Panc1 (cell line): ENCODE data around the gene FIS1. TPM values are rescaled to one million over a fixed set of nuclear protein-coding genes. Genes with fewer than 3 reads are reported as not detected.
A peak's percentile ranks its signal among the peaks of the same experiment; 100 is the strongest.

Experiments used
- ATAC-seq: fragments of 200-7000 bp; cut with Tn5 transposase; 2 replicates; pipeline ENCODE4 v1.9.1; 2020; ENCODE audit warnings: mild to moderate bottlenecking, moderate library complexity
- BruUV-seq: library from RNA; stranded (reverse); fragments of 400-500 nt; replicated peaks from 2 replicates; lab custom pipeline; 2021; lab: Mats Ljungman, UMichigan
- CTCF ChIA-PET: fragments of 300-600 bp; sonication (Branson Sonifier 250); formaldehyde crosslinking; loops from one replicate; lab custom pipeline; 2022; ENCODE audit warnings: antibody characterized with exemption; lab: Charles Lee
- POLR2A ChIA-PET: fragments of 300-600 bp; sonication (Branson Sonifier 250); formaldehyde crosslinking; loops from one replicate; lab custom pipeline; 2022; ENCODE audit warnings: antibody characterized with exemption; lab: Charles Lee
- DNase-seq: peaks from one replicate; pipeline ENCODE4 v3.0.0-alpha.2; 2010; ENCODE audit warnings: low read depth, low spot score
- H3K27ac ChIP-seq: 2 replicates; pipeline ENCODE4 v1.5.1; 2011; ENCODE audit warnings: mild to moderate bottlenecking, low read length, inconsistent platforms
- H3K27me3 ChIP-seq: fragments of 200-500 bp; sonication (Bioruptor generic); 2 replicates; pipeline ENCODE4 v1.6.0; 2014; ENCODE audit warnings: low read length, inconsistent platforms; ENCODE audit not compliant: control insufficient read depth, insufficient read depth
- H3K36me3 ChIP-seq: fragments of 200-500 bp; sonication (Bioruptor generic); 2 replicates; pipeline ENCODE4 v1.5.1; 2014; ENCODE audit warnings: inconsistent platforms, mild to moderate bottlenecking, low read length, moderate library complexity; ENCODE audit not compliant: control insufficient read depth, insufficient read depth
- H3K4me1 ChIP-seq: 2 replicates; pipeline ENCODE4 v1.5.1; 2011; ENCODE audit warnings: inconsistent platforms, mild to moderate bottlenecking, low read length, moderate library complexity; ENCODE audit not compliant: control insufficient read depth, insufficient read depth
- H3K4me3 ChIP-seq, 2 experiments: 2 replicates each; pipeline ENCODE4 v1.5.1; 2011 to 2012; ENCODE audit warnings: low read depth in 2 of 2, low read length in 2 of 2, mild to moderate bottlenecking in 2 of 2, inconsistent platforms in 1 of 2, moderate library complexity in 1 of 2
- H3K9me3 ChIP-seq: fragments of 200-500 bp; sonication (Bioruptor generic); 2 replicates; pipeline ENCODE4 v1.5.1; 2014; ENCODE audit warnings: low read depth, mild to moderate bottlenecking, inconsistent platforms, low read length, moderate library complexity; ENCODE audit not compliant: control insufficient read depth, insufficient read depth
- POLR2AphosphoS5 ChIP-seq: IDR thresholded peaks from 2 replicates; pipeline ENCODE4 v1.6.1; 2012; ENCODE audit warnings: mild to moderate bottlenecking, low read depth, low read length, moderate library complexity
- SIN3A ChIP-seq: IDR thresholded peaks from 2 replicates; pipeline ENCODE4 v1.6.1; 2012; ENCODE audit warnings: low read depth, mild to moderate bottlenecking, low read length, moderate library complexity, borderline replicate concordance; ENCODE audit not compliant: insufficient read depth
- TCF7L2 ChIP-seq: IDR thresholded peaks from 2 replicates; pipeline ENCODE4 v1.6.1; 2011; ENCODE audit warnings: mild to moderate bottlenecking, low read depth, low read length, inconsistent platforms
- in situ Hi-C: cut with HindIII; loops from 2 replicates; pipeline ENCODE4 v1.10.0; 2016; ENCODE audit warnings: low sequenced_read_pairs, low pct_unique_long_range_greater_than_20kb
- intact Hi-C: fragments of 100-400 bp; cut with micrococcal nuclease; formaldehyde crosslinking; loops from one replicate; pipeline ENCODE4 v1.10.0; 2022; ENCODE audit not compliant: unreplicated experiment
- total RNA-seq: library from RNA; stranded (reverse); gene quantifications from one replicate; pipeline ENCODE4 v1.2.1, GENCODE V29; 2021; ENCODE audit not compliant: unreplicated experiment
- TF ChIP-seq, protein P1 (sequence below): fragments of 450-650 bp; IDR thresholded peaks from 2 replicates; pipeline ENCODE4 v1.5.1; 2017; ENCODE audit warnings: mild to moderate bottlenecking
- TF ChIP-seq, protein P2 (sequence below), 2 experiments: IDR thresholded peaks; 2 replicates each; pipeline ENCODE4 v1.6.1; 2011 to 2012; ENCODE audit warnings: low read depth in 2 of 2, control low read depth in 1 of 2, low read length in 1 of 2, mild to moderate bottlenecking in 1 of 2, moderate library complexity in 1 of 2; ENCODE audit not compliant: insufficient read depth in 1 of 2

The FIS1 gene
- total RNA-seq, 1 experiment from 2014 or later: 110 TPM

DNA sequence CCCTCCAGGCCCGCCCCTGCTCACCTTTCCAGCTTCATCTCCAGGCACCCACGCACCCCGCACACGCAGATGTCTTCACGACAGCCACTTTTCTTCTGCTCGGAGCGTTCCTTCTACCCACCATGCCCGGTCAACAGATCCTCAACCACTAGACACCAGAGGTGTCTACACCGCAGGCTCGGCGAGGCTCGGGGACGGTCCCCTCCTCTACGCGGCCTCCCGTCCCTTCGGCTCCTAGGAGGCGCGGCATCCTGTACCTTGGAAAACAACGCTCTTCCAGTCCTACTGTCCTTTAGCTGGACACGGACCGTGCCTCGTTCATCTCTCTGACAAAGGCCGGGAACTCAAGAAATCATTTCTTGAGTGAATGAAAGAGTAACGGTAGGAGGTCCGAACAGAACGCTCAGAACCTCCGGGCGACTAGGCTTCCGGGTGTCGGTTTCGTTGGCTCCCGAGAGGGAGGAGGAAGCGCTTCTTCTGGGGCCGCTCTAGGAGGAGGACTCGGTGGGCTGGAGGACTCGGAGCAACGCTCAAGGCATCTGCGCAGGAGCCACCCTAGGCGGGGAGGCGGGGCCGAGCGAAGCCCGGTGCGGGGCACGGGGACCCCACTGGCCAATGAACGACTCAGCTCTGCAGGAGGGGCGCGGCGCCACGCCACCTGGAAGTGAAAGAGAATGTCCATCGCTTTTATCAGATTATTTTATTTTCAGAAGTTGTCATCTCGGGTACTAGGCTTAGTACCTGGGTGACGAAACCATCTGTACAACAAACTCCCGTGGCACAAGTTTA is 7.2 kb upstream of the FIS1 start:
- BruUV-seq: TSS peak; percentile 86
- peaks cover 5% of the 10 kb centered on the region for H3K4me1 ChIP-seq
- H3K4me3 ChIP-seq: peak overlapping the region; percentile 57 to 85
- ChIA-PET CTCF (interaction anchor here (0.7 to 0.9 kb wide), 4 partner anchors 26 to 859 kb away, joined by 3 to 4 read pairs (median 3); no protein-coding TSS in a partner anchor), POLR2A (interaction anchor here (1.0 kb wide), 1 partner anchor 13 kb away, joined by 4 read pairs; no protein-coding TSS in a partner anchor)
- TF ChIP-seq, protein P1, sequence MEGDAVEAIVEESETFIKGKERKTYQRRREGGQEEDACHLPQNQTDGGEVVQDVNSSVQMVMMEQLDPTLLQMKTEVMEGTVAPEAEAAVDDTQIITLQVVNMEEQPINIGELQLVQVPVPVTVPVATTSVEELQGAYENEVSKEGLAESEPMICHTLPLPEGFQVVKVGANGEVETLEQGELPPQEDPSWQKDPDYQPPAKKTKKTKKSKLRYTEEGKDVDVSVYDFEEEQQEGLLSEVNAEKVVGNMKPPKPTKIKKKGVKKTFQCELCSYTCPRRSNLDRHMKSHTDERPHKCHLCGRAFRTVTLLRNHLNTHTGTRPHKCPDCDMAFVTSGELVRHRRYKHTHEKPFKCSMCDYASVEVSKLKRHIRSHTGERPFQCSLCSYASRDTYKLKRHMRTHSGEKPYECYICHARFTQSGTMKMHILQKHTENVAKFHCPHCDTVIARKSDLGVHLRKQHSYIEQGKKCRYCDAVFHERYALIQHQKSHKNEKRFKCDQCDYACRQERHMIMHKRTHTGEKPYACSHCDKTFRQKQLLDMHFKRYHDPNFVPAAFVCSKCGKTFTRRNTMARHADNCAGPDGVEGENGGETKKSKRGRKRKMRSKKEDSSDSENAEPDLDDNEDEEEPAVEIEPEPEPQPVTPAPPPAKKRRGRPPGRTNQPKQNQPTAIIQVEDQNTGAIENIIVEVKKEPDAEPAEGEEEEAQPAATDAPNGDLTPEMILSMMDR: no peak
- peak; percentile 80 for TF ChIP-seq POLR2AphosphoS5
- peak; percentile 100 for ATAC-seq
- no peaks in the 10 kb centered on the region for H3K36me3 ChIP-seq
- H3K27me3 ChIP-seq: no peaks in the 10 kb centered on the region
- no peaks in the 10 kb centered on the region for H3K9me3 ChIP-seq
- H3K27ac ChIP-seq: peak overlapping the region; percentile 91
- intact Hi-C loops (no loop called here), in situ Hi-C loops (no loop called here)
- DNase-seq: peak; percentile 96

DNA sequence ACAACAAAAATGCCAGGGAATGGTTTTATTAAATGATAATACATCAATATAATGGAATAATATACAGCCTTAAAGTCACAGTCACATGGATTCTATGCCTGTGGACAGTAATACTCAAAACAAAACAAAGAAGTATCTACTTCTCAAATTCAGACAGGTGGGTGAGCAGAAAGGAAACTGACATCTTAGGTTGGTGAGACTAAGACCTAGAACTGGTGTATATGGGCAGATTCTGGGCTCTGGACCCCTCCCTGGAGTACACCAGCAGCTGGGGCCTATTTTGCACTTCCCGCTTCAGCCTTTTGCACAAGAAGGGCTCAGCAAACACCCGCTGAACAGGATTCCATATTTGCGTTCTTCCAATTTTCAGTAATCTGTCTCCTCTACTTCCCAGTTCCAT is 5.4 kb upstream of the FIS1 start:
- Histone ChIP-seq H3K36me3 (no peaks in the 10 kb centered on the region), H3K9me3 (no peaks in the 10 kb centered on the region), H3K27ac (no peak overlapping the region), H3K4me3 (peak overlapping the region in 1 of 2 experiments; percentile 85; a peak in 1 of 4 replicates), H3K4me1 (peaks cover 8% of the 10 kb centered on the region), H3K27me3 (no peaks in the 10 kb centered on the region)
- in situ Hi-C loops: no loop called here
- DNase-seq: no peak
- ChIA-PET POLR2A (interaction anchor here (0.6 kb wide), 1 partner anchor 57 kb away, joined by 5 read pairs; no protein-coding TSS in a partner anchor), CTCF (no interaction called here)
- no TSS peak for BruUV-seq
- no peak for ATAC-seq
- TF ChIP-seq TCF7L2 (no peak), POLR2AphosphoS5 (no peak), SIN3A (no peak)
- TF ChIP-seq, protein P2, sequence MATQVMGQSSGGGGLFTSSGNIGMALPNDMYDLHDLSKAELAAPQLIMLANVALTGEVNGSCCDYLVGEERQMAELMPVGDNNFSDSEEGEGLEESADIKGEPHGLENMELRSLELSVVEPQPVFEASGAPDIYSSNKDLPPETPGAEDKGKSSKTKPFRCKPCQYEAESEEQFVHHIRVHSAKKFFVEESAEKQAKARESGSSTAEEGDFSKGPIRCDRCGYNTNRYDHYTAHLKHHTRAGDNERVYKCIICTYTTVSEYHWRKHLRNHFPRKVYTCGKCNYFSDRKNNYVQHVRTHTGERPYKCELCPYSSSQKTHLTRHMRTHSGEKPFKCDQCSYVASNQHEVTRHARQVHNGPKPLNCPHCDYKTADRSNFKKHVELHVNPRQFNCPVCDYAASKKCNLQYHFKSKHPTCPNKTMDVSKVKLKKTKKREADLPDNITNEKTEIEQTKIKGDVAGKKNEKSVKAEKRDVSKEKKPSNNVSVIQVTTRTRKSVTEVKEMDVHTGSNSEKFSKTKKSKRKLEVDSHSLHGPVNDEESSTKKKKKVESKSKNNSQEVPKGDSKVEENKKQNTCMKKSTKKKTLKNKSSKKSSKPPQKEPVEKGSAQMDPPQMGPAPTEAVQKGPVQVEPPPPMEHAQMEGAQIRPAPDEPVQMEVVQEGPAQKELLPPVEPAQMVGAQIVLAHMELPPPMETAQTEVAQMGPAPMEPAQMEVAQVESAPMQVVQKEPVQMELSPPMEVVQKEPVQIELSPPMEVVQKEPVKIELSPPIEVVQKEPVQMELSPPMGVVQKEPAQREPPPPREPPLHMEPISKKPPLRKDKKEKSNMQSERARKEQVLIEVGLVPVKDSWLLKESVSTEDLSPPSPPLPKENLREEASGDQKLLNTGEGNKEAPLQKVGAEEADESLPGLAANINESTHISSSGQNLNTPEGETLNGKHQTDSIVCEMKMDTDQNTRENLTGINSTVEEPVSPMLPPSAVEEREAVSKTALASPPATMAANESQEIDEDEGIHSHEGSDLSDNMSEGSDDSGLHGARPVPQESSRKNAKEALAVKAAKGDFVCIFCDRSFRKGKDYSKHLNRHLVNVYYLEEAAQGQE (IDR thresholded peaks at IDR 0.05; ENCODE audit: insufficient read depth in 1 of 2, low read depth in 2 of 2, low read length in 1 of 2): no peak
- TF ChIP-seq, protein P1: no peak
- intact Hi-C loops: no loop called here
